Activated CD4-positive, alpha-beta T cell treated with anti-CD3 and anti-CD28 coated beads for 4 hours (primary cell): Measurements from ENCODE around the gene TREM1.

Source experiments
- DNase-seq, 2 donors: peaks; one replicate each; pipeline ENCODE4 v3.0.0-alpha.2; 2020

TREM1 gene

DNA sequence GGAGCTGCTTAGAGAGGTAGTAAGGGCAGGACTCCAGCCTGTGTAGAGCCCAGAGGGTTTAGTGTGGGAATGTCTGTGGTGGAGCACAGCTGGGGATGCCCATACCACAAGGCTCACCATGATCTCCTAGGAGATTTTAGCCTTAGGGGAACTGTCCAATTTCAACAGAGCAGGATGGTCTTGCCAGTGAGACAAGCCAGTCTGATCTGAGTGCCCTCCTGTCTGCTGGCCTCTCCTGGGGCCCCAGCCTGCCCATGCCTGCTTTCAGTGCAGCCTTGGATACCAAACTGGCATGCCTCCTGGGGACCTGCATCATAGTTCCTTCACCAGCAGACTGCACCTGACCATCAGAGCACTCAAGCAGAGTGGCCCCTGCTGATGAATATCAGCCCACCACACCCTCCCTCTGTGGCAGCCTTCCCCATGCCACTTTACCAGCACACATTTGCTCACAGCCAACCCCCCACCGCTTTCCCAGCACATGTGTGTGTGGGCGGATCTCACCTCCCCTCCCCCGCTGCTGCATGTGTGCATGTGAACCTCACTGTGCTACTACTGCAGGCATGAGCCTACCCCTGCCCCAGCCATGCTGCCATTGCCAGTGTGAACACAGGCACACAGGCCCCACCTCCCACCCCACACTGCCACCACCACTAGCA is 7.9 kb upstream of the TREM1 start:
- no peak for DNase-seq

GRCh38 chr6:41291717-41292116 is 5.2 kb upstream of the TREM1 start:
- no peak for DNase-seq

GRCh38 chr6:41289815-41290214 is 3.3 kb upstream of the TREM1 start:
- no peak for DNase-seq

- DNase-seq = no peak
These were observed 2.3 kb upstream of the TREM1 start for GRCh38 chr6:41288754-41289129.

GRCh38 chr6:41288030-41288753 is 1.7 kb upstream of the TREM1 start:
- no peak for DNase-seq

GRCh38 chr6:41284726-41285125 is 1.8 kb downstream of the TREM1 start:
- DNase-seq = no peak

DNA sequence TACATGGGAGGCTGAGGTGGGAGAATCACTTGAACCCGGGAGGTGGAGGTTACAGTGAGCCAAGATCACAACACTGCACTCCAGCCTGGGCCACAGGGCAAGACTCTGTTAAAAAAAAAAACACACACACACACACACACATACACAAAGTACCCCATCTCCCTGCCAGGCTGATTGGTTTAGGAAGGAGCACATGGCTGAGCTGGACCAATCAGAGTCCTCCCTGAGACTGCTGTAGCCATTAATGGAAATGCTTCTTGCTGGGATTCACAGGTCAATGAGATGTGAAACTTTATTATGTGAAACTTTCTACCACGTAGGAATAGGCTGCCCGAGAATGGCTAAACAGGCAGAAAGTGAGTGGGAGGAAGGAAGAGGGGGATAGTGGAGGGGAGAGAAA is 2.9 kb downstream of the TREM1 start:
- no peak for DNase-seq

- DNase-seq = no peak
These were observed 6.0 kb downstream of the TREM1 start for GRCh38 chr6:41280381-41281057.

DNA sequence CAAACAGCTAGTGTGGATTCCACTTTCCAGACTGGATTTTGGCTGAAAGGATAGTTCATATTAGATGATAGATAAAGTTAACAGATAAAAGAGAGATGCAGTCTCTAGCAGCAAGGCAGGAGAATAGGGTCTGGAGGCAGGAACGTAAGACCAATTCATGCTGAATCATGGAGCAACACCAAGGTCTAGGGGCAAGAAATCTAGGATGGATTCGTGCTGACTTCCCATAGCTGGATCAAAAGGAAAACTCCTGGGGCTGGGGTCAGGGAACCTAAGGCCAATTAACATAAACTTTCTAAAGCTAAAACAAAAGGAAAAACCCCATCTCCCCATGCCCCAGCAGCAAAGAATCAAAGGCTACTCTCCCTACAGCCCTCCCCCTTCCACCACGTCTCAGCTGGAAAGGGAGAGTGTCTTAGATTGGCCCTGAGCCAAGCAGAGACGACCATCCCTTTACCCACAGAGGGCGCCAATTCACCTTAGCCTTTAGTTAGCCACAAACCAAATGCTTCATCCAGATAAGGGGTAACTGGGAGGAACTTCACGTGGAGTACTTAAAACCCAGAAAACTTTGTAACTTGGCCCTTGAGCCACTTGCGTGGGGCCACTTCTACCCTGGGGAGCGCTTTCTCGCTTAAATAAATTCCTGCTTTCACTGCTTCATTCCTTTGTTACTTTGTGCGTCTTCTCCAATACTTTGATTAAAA is 7.6 kb downstream of the TREM1 start:
- peak; percentile 63 to 70 for DNase-seq

DNA sequence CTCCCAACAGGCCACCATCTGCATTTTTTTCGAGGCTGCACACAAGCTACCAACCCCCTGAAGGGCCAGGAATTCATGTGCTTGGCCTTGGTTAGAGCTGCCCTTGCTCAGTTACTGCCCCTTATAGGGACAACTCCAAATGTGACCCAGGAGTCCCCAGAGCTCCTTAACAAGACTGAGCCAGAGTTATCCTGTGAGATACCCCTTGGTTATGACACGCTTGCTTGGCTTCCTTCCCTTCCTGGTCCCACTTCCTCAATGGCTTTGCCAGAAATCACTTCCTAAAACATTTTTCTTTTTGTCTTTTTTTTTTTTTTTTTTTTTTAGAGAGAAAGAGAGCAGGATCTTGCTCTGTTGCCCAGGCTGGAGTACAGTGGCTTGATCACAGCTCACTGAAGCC is 8.9 kb downstream of the TREM1 start:
- no peak for DNase-seq

- no peak for DNase-seq
These were observed 11.0 kb downstream of the TREM1 start for GRCh38 chr6:41275489-41275888.

- DNase-seq = no peak
These were observed 12.2 kb downstream of the TREM1 start for GRCh38 chr6:41274256-41274655.

DNA sequence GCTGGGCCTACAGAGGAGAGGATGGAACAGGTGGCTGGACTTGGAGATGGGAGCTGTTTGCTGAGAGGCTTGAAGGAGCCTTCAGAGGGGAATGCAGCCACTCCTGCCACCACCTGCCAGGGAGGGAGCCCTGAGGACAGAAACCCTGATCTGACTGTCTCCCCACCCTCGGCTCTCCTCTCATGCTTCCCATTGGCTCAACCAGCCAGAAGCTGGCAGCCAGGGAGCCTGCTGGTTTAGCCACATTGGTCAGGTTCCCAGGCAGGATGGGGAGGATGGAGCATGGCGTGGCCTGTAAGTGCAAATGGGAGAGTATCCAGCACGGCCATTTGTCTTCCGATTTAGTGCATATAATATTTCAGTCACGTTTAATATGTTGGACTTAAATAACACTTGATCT is 12.8 kb downstream of the TREM1 start:
- no peak for DNase-seq

DNA sequence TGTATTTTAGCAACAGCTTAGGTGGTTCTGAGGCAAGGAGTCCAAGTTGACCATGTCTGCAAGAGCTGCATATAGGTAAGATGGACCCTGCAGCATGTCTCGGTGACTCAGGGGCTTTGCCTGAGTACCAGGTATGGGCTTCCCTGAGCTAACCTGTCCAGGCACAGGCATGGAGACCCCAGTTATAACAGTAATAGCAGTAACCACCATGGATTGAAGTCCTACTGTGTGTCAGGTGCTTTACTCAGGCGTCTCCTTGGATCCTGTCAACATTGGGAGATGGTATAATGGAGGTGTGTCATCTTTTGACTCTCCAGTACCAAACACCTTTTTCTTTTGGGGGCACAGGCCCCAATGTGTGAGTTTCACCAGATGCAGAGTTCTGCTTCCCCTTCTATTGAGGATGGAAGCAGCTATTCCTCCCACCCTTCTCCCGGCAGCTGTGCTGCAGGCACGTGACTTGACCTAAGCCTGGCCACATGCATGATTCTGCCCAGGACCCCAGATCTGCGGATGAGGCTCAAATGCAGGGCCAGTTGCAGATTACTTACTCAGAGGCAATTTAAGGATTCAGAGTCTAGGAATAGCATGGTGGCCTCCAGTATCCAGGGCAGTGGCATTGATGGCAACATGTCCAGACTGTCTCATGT is 13.8 kb downstream of the TREM1 start:
- DNase-seq = no peak

- DNase-seq = no peak
These were observed 14.5 kb downstream of the TREM1 start for GRCh38 chr6:41271901-41272395.

DNA sequence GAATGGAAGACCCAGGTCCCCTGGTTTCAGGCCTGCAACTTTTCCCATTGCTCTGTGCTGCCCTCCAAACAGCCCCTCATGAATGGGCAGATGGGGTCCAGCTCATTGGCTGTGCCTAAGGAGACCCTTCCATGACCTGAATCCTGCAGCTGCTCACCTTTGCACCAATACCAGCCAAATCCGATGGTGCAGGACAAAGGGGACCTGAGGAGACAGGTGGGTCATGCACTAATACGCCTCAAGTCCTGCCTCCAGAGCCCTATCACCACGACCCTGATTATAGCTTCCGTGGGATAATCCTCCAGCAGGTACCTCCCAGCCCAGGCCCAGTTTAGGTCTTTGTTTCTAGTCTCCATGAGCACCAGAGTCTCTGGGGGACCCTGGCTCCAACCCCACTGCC is 16.8 kb downstream of the TREM1 start:
- DNase-seq = no peak

DNA sequence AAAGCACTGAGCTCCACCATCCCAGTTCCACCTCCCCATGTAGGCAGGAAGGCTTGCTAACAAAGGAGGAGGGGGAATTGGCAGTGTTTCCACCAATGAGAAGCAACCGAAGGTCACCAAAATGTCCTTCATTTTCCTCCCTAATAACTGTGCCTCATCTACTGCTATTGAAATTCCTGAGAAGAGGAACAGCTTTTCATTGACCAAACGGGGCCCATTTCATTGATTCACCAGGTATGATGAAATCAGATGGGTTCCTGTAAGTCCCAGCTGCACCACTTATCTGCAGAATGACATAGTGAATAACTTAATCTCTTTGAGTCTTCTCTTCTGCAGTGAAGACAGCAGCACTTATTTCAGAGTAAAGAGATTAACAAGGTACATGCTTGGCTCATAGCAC is 17.3 kb downstream of the TREM1 start:
- DNase-seq = no peak

GRCh38 chr6:41268478-41268877 is 18.0 kb downstream of the TREM1 start:
- DNase-seq = no peak

DNA sequence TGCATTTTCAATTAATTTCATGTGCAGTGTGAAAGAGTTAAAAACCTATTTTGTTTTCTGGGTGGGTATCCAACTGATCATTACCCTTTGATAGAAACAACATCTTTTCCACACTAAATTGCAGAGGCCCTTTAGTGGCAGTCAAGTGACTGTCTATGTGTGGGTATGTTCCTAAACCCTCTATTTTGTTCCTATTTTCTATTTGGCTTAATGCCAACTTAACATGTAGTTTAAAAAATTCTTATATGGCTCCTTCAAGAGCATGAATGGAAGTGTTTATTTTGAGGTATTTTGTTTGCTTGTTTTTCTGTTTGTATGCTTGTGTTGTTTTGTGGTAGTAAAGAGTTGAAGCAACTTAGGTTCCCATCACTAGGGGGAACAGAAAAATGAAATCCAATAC is 19.9 kb downstream of the TREM1 start:
- DNase-seq = no peak

- DNase-seq = no peak
These were observed 23.2 kb downstream of the TREM1 start for GRCh38 chr6:41263267-41263666.

GRCh38 chr6:41262401-41262800 is 24.1 kb downstream of the TREM1 start:
- DNase-seq = no peak

DNA sequence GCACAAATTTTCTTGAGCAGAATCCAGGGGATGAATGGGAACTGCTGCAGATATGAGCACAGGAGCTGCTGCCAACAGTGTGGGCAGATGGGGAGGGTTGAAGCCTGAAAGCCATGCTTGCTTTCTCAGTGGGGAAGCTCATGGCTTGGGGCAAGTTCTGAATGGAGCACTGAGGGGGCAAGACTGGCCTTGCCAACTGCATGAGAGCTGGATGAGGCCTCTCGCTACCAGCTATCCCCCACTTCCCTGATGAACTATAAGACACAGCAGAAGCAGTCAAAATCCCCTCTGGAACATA is 28.3 kb downstream of the TREM1 start:
- DNase-seq = no peak
